COLO668 (cell line): ENCODE data around the gene PSMD5.

ENCODE experiments used
- DNase-seq: peaks from one replicate; lab custom pipeline; 2025; ENCODE audit not compliant: unreplicated experiment; lab: John Stamatoyannopoulos, UW

Gene PSMD5

DNA sequence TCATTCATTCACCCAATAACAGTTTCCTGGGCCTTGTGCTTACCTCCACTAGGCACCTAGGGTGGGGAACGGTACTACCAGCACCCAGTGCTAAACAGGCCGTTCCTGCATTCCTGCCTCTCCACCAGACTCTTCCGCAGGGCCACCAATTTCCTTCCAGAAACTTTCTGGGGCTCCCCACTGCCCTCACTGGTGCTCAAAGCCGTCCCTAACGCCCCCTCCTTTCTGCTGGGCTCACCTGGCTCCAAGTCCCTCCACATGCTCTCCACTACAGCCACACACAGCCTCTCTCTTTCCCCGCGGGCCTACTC lies 32.9 kb upstream of the PSMD5 start:
- DNase-seq, result no peak

DNA sequence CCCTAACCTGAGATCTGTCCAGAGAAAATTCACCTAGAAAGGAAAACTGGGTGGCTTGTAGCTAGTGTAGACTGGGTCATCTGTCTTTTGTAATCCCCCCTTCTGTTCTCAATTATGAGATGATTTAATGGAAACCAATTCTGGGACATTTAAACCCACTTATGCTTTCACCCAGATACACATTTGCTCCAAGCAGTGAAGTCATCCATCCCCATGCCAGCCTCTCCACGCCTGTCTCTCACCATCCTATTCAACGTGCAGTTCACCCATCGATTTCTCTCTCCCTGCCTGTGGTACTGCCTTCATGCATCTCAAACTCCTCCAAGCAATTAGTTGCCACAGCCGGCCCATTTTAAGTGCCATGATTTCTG lies 32.5 kb upstream of the PSMD5 start:
- DNase-seq, result no peak

DNA sequence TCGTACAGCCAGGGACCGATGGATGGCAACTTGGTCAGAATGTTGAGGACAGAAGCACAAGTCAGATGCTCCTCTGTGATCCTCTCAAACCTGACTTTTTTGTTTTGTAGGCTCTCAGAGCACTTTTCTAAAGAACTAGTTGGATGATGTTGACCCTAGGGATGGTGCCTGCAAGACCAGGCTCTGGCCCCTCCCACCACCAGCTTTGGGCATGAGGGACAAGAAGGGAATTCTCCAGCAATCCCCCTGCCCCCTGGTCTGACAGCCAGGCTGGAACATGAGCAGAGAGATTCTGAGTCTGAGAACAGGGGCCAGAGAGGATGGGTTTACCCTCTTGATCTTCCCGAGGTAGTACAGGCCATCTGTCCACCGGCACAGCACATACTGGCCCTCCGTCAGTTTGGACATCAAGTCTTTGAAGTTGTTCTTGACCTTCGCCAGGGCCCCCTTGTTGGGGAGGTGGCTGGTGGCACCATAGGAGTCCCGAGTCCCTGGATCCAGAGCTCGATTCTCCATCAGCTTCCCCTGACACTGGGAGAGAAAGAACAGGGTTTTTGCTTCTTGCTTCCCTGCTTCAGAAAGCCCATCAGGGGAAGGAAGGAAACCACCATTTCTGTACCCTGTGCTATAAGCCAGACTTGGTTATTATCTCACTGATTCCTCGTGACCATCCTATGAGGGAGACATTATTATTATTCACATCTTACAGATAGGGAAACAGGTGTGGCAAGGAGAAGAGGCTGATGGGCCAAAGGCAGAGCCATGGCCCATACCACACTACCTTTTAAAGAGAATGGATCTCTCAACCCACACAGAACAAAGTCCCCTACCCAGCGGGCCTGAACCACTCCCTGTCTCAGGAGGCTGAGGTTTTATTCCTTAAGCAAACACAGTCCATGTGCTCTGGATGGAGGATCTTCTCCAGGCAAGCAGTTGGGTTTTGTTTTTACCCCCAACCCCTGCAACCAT lies 31.8 kb upstream of the PSMD5 start:
- no peak for DNase-seq

DNA sequence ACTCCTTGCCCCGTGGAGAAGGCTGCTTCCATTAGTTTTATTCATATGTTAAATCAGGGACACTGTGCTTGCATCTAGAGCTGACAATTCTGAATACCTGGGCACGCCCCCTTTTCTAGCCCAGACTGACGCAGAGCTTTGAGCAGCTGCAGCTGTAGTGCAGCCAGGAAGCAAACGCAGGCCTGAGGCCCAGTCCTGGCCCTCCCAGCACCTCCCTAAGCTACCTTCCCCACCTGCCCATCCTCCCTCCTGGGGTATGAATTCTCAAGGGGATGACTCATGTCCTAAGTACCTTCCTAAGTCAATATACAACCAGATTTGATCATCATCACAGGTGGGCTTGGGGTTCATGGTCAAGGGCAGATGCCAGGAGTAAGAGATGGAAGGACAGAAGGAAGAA lies 30.8 kb upstream of the PSMD5 start:
- peak; percentile 84 for DNase-seq

DNA sequence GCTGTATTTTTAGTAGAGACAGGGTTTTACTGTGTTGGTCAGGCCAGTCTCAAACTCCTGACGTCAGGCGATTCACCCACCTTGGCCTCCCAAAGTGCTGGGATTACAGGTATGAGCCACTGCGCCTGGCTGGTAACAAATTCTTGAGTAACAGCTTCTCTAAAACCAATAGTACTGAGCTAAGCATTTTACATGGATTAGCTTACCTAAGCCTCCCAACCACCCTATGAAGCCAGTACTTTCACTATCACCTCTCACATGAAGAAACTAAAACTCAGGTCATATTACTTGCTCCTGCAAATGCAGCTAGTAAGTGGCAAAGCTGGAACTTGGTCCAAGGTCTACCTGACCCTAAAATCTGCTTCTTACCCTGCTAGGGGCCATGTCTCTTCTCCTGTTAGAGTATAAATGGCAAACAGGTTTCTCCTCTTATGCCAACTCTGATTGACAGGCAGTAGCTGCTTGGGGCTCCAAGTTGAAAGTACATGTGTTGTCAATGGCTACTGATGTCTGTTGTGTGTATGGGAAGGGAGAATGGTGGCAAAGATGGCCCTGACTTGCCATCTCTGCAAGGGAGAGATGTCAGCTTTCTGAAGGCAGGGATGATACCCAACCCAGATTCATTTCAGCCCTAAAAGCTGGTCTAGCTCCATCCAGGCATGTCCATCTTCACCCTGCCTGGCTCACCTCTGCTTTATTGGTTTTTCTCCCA lies 30.2 kb upstream of the PSMD5 start:
- no peak for DNase-seq

DNA sequence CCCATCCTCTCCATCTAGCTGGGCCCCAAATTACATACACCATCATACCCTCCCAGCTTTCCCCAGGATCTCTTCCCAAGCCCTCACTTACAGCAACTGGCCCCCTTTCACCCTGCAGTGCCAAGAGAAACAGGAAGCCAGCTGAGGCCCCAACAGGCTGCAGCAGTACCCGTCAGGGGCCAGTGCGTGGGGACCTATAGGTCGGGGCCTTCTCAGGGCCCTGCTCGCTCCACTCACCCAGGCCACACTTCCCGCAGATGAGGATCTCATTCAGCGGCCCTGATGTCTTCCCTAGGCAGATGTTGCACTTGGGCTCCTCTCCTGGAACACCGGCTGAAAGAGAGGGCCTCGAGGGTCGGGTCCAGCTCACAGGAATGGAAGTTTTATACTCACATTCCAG lies 27.5 kb upstream of the PSMD5 start:
- no peak for DNase-seq

DNA sequence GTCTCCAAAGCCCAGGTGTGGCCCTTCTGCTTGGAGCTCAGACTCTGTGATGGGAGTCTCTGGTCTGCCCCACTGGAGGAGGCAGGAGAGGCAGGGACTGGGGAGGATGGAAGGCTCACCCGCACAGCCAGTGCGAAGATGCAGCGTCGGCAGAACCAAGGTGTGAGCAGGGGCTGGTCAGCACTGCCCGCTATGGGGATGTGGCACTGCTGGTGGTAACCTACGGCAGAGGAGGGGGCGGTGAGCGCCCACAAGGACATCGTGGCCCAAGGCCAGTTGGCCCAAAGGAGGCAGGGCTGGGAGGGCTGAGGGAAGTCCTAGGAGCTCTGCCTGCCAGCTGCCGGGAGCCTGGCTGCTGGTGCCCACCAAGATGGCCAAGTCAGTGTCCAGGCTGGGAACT lies 27.0 kb upstream of the PSMD5 start:
- no peak for DNase-seq

DNA sequence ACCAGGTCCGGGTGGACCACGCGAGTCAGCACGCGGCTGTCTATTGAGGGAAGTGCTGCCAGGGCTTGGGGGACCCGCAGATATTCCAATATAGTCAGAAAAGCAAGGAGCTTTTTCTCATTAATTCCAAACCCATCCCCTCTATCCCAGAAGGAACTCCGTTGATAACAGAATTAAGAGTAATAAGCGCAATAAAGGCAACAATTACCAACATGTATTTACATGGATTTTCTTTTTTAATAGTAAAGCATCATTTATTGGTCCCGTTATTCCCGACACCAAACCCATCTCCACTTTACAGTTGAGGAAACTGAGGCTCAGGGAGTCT lies 26.6 kb upstream of the PSMD5 start:
- no peak for DNase-seq

DNA sequence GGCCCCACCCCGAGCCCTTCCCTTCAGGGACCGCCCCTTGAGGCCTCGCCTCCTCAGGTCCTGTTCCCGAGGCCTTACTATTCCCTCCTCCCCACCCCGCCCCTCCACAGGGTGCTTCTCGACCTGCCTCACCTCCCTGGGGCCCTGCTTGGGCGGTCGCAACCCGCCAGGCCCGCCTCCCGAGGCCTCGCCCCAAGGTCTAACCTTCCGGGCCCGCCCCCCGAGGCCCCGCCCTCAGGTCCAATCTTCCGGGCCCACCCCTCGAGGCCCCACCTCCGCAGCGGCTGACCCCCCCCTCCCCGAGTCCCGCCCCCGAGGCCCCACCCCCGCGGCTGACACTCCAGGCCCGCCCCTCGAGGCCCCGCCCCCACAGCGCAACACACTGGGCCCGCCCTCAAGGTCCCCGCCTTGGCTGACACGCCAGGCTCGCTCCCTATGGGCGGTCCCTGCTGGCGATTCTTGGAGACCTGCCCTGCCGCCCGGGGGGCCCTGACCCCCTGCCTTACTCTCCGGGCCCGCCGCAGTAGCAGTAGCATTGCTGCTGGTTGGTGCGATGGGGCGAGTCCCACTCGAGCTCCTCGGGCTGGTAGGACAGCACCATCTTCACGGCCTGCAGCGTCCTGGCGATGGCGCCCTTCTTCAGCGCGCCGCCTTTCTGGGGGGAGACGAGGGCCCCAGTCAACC lies 26.1 kb upstream of the PSMD5 start:
- DNase-seq, result peak; percentile 45

DNA sequence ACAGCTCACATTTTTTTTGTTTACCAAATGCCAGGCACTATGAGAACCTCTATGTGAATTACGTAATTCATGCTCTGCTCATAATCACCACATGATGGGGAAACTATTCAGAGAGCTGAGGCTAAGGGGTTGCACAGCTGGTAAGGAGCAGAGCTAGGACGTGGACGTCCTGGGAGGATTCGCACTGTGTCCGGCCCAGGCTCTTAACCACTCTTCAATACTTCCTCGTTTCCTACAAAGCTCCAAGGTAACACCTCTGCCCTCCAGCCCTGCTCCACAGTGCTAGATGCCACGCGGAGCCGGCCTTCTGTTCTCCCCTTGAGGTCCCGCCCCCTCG lies 25.6 kb upstream of the PSMD5 start:
- DNase-seq, result no peak

DNA sequence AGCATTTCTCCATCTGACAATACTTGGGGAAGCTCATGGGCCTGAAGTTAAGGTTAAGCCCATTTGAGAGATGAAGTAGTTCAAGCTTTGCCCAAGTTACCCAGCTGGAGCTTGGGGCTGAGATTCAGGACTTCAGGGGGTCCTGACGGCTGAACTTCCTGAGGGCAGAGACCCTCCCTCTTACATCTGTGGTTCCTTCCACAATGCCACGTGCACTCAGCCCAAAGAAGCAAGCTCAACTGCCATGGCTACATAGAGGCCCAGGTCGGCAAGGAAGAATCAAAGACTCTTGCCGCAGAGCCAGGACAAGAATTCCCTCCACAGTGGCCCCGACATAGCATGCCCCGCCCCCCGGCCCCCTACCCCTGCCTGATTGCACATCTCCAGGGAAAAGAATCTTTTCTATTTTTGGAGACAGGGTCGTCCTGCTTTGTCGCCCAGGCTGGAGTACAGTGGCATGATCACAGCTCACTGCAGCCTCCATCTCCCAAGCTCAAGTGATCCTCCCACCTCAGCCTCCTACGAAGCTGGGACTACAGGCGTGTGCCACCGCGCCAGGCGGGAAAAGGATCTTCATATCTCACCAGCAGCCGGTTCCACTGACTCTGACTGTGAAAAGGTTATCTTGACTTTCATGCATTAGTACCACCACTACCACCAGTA lies 25.1 kb upstream of the PSMD5 start:
- DNase-seq, result no peak

DNA sequence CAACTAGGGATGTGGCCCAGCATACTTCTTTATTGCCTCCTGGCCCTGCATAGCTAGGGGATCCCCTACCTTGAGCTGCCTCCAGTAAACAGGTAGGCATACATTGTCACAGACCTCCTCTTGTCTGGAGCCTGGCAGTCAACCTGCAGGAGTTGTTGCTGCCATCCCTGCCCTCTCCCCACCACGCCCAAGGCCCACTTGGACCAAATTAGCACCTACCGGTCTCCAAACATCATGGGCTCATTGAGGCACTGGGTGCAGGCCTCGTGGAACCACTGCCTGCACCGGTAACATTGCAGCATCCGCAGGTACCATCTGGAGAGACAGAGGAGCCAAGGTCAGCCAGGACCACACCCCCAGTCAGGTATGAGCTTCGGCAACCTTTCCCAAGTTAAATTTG lies 23.9 kb upstream of the PSMD5 start:
- no peak for DNase-seq

DNA sequence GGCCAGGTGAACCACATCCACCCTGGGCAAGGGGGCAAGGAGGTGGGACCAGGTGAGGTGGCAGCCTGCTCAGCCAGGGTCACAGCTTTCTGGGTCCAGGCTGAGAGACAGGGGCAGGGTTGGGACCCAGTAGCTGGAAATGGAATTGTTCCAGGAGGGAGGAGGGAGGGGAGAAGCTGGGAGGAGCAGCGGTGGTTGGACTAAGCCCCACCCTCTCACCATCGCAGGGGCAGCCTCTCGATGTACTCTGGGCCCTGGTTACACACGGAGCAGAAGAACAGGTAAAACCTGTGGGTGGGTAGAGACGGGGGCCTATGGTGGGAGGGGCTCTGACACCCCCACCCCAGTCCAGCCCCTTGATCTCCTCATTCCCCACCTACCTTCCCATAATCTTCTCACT lies 23.1 kb upstream of the PSMD5 start:
- no peak for DNase-seq

DNA sequence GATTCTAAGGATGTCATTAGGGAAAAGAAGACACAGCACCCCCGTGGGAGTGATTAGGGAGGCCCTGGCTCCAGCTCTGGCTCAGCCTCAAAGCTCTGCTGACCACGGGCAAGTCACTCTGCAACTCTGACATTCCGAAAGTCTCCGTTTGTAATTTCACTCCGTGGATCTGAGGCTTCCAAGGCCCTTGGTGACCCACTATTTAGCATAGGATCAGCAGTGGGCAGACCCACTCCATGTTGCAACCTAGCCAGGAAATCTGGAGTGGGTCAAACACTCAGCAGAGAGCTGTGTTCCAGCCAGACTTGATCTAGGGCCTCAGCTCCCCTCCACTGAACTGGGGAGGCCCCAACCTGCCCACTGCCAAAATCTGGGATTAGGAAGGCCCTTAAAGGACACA lies 22.5 kb upstream of the PSMD5 start:
- DNase-seq, result no peak

DNA sequence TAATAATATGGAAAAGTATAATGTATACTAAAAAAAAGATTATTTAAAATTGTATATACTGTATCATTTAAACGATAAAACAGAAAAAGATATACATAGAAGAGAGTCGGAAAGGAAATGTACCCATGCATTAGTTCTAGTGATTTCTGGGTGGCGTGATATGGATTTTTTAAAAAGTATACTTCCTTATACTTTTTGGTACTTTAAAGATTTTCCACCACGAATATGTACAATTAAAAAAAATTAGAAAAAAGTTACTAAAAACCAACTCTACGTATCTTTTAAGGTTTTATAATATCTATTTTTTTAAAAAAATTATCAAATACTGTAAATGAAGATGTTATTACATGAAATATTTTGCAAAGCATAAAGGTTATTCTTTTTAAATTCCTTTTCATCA lies 22.0 kb upstream of the PSMD5 start:
- DNase-seq, result no peak

DNA sequence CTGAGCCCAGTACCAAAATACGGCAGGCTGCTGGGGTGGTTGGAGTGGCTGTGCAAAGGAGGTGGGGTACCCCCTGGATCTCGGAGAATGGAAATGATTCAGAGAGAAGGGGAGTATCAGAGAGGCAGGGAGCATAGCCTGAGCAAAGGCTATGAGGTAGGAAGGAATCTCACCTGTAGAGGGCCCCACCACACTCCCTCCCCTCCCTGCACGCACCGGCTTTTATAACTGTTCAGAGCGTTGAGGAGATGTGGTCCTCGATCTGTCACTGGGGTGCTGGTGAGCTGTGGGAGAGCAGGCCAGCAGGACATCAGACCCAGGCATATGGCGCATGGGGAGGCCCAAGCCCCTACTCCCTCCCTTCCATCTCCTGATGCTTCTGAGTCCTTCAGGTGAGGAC lies 21.1 kb upstream of the PSMD5 start:
- no peak for DNase-seq

DNA sequence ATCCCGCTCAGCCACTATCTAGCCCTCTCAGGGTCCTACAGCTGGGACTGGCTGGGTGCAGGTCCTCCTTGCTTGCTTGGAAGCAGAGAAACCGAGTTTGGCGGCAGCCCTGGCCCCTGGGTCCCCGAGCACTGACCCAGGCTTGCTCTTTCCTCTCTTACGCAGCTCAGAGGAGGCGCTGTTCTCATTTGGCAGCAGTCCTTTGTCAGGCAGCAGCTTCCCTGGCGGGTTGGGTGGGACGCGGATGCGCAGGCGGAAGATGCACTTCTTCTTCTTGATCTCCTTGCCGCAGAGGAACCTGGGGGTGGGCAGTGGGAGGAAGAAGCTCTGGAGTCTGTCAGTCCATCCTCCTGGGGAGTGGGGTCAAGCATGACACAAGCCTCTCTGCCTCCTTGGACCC lies 19.7 kb upstream of the PSMD5 start:
- no peak for DNase-seq

DNA sequence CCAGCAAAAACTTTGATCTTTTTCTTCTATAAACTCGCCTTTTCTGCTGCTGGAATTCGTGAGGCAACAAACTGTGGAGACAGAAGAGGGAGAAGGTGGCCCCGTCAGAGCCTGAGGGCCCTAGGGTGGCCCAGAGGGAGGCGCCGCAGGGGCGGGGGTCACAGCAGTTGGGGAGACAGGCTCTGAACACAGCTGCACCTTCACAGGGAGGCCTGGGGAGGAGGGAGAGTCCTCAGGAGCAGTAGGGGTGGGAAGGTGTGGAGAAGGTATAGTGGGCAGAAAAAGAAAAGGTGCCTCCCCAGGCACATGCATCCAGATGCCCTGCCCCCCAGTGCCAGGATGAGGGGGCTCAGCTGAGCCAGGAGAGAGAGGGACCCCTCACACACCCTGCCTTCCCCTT lies 19.2 kb upstream of the PSMD5 start:
- DNase-seq, result no peak

DNA sequence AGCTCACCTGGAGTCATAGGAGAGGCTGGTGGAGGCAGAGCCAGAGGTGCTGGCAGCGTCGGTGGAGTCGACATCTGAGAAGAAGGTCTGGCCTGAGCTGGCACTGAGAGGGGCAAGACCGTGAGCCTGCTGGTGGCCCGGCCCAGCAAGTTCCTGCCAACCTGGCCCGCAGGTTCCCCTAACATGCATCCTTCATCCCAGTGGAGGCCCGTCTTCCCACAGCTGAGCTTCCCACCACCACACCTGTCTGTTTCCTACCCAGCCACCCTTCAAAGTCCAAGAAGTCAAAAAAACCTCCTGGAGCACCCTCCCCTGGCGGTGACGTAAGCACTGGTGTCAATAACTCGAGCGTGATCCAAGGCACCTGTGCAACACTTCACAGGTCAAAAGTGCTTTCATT lies 17.4 kb upstream of the PSMD5 start:
- DNase-seq, result no peak

DNA sequence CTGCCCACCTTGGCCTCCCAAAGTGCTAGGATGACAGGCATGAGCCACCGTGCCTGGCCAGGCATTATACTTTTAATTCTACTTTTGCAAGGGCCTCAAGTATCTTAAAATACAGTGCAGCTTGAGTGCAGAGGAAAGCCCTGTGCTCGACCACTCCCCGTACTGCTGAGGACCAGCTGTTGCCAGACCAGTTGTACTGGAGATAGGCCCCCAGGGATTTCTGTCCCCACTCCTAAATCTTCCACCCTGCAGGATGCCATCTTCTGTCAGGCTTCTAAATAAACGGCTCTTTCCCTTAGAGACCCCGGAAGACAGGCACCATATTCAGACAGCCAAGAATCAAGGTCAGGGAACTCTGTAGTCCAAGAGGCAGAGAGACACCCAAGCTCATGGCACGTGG lies 16.6 kb upstream of the PSMD5 start:
- no peak for DNase-seq

DNA sequence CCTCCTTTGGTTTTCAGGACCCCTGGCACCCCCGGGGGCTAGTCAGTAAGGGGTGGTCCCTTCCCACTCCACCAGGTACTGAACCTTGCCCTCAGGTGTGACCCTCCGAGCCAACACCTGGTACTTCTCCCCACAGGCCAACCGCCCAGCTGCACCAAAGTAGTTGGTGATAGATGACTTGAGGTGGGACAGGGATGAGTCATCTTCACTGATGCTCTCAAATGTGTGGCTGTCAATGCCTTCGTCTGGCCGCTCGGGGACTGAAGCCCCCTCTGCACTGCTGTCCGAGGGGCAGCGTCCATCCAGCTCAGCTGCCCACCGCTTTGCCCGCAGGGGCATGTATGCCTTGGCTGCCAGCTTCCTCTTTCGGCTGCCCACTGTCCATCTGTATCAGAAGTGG lies 15.2 kb upstream of the PSMD5 start:
- DNase-seq, result peak; percentile 51

DNA sequence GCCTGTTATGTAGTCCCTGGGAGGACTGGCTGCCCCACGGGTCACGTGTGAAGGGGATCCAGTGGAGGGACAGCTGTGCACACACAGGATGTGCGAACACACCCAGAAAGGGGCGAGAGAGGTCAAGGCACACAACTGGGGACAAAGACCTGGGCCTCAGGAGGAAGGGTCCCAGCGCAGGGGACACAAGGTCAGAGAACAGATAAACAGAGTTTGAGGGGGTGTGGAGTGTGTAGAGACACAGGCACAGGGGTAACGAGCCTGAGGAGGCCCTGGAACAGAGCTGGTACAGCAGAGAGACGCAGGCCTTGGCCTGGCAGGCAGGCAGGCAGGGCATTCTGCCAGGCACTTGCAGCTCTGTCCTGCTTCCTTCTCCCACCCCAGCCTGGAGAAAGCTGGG lies 14.8 kb upstream of the PSMD5 start:
- peak; percentile 86 for DNase-seq
